Kidney epithelial cell (primary cell): Measurements from ENCODE around the gene VPS9D1. TPM values are rescaled to one million over a fixed set of nuclear protein-coding genes. Genes with fewer than 3 reads are reported as not detected.

Experiments used
- DNase-seq: peaks from one replicate; pipeline ENCODE4 v3.0.0-alpha.2; 2010; ENCODE audit warnings: low read depth
- H3K27me3 ChIP-seq: 2 replicates; pipeline ENCODE4 v1.6.0; 2011; ENCODE audit warnings: low read length; ENCODE audit not compliant: control insufficient read depth, insufficient read depth
- H3K36me3 ChIP-seq: 2 replicates; pipeline ENCODE4 v1.5.1; 2011; ENCODE audit warnings: low read length; ENCODE audit not compliant: control insufficient read depth, insufficient read depth
- H3K4me3 ChIP-seq: 2 replicates; pipeline ENCODE4 v1.5.1; 2011; ENCODE audit warnings: low read depth, mild to moderate bottlenecking, control low read depth, low read length
- CTCF ChIP-seq: IDR thresholded peaks from 2 replicates; pipeline ENCODE4 v1.5.1; 2011; ENCODE audit warnings: mild to moderate bottlenecking, moderate library complexity, low read length, control low read depth, inconsistent platforms; ENCODE audit not compliant: insufficient read depth, poor library complexity, severe bottlenecking
- total RNA-seq: library from RNA; depleted of rRNA; stranded (reverse); fragments of >200 nt; gene quantifications from 2 replicates; pipeline ENCODE4 v1.2.3, GENCODE V29; 2015

The VPS9D1 gene
- total RNA-seq = 5.1 and 9.3 TPM in 2 replicates

- H3K4me3 ChIP-seq = peak within 1 kb of the TSS; percentile 56
- TF ChIP-seq CTCF = no peak
- no peak for DNase-seq
- H3K27me3 ChIP-seq = no peaks in the 10 kb centered on the region
- H3K36me3 ChIP-seq = peaks cover 10% of the 10 kb centered on the region
Measured at GRCh38 chr16:89720813-89721545, at the start of gene VPS9D1, which contains the start of gene ZNF276. VPS9D1 (minus strand) TSS chr16:89720898; CDS start chr16:89720861, 37 bp downstream. ZNF276 (plus strand) TSS chr16:89721537; CDS start chr16:89721641, 104 bp downstream.

- Histone ChIP-seq H3K4me3 (no peak overlapping the region), H3K27me3 (no peaks in the 10 kb centered on the region), H3K36me3 (no peaks in the 10 kb centered on the region)
- TF ChIP-seq CTCF = no peak
- DNase-seq = no peak
Measured at GRCh38 chr16:89770367-89770766, 49.7 kb upstream of the VPS9D1 start.

GRCh38 chr16:89765292-89765830 lies 44.7 kb upstream of the VPS9D1 start:
- H3K4me3 ChIP-seq = no peak overlapping the region
- no peaks in the 10 kb centered on the region for H3K36me3 ChIP-seq
- DNase-seq = no peak
- no peak for TF ChIP-seq CTCF
- H3K27me3 ChIP-seq = no peaks in the 10 kb centered on the region

GRCh38 chr16:89764711-89765201 lies 44.1 kb upstream of the VPS9D1 start:
- no peak for DNase-seq
- TF ChIP-seq CTCF = no peak
- H3K27me3 ChIP-seq = no peaks in the 10 kb centered on the region
- H3K4me3 ChIP-seq = no peak overlapping the region
- no peaks in the 10 kb centered on the region for H3K36me3 ChIP-seq

- Histone ChIP-seq H3K27me3 (no peaks in the 10 kb centered on the region), H3K4me3 (no peak overlapping the region), H3K36me3 (no peaks in the 10 kb centered on the region)
- no peak for TF ChIP-seq CTCF
- DNase-seq = no peak
Measured at GRCh38 chr16:89761304-89761922, 40.7 kb upstream of the VPS9D1 start.
